ENCODE results near the gene GALNT2. TPM values are rescaled to one million over a fixed set of nuclear protein-coding genes. Genes with fewer than 3 reads are reported as not detected.
A peak's percentile ranks its signal among the peaks of the same experiment; 100 is the strongest.

GALNT2 gene
- polyA plus RNA-seq, 2 of the 4 experiments (the other 2 are of a cell fraction), result 66.9 to 114 TPM

DNA sequence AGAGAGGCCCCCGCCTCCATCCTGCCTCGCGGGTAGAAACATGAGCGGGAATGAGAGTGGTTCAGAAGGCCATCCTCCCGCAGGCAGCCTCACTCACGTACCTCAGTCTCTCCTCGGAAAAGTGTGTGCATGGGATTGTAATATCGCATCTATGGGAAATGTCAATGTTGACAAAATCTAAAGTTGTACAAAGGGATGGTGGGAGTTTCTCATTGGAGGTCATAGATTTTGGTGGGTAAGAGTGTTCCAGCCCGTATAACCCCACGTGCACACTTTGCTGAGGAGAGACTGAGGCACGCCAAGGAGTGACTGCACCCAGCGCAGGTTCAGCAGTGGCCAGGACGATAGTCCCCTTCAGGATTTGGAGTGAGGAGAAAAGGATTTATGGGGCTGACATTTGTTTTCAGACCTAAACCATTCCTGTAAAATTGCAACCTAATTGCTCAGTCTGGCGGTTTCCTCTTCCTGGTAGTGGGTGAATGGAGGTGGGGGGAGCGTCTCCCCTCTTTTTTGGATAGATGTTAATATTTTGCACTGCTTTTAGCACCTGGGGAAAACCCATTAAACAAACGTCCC lies 59.6 kb downstream of the GALNT2 start (continued):
- TF ChIP-seq, protein P1, sequence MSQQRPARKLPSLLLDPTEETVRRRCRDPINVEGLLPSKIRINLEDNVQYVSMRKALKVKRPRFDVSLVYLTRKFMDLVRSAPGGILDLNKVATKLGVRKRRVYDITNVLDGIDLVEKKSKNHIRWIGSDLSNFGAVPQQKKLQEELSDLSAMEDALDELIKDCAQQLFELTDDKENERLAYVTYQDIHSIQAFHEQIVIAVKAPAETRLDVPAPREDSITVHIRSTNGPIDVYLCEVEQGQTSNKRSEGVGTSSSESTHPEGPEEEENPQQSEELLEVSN (IDR thresholded peaks at IDR 0.05; ENCODE audit: borderline replicate concordance, low read depth), result no peak
- TF ChIP-seq ZFP36 (IDR thresholded peaks at IDR 0.05; ENCODE audit: borderline replicate concordance, partially characterized antibody) (no peak), MAZ (IDR thresholded peaks at IDR 0.05; ENCODE audit: borderline replicate concordance, low read depth, low read length) (no peak), MAFK (IDR thresholded peaks at IDR 0.05; ENCODE audit: partially characterized antibody) (no peak), BHLHE40 (IDR thresholded peaks at IDR 0.05; ENCODE audit: low read depth, low read length) (no peak), ZNF302 (CRISPR knock-in tag; IDR thresholded peaks at IDR 0.05) (no peak), CHD2 (IDR thresholded peaks at IDR 0.05; ENCODE audit: low read length, partially characterized antibody) (no peak)

DNA sequence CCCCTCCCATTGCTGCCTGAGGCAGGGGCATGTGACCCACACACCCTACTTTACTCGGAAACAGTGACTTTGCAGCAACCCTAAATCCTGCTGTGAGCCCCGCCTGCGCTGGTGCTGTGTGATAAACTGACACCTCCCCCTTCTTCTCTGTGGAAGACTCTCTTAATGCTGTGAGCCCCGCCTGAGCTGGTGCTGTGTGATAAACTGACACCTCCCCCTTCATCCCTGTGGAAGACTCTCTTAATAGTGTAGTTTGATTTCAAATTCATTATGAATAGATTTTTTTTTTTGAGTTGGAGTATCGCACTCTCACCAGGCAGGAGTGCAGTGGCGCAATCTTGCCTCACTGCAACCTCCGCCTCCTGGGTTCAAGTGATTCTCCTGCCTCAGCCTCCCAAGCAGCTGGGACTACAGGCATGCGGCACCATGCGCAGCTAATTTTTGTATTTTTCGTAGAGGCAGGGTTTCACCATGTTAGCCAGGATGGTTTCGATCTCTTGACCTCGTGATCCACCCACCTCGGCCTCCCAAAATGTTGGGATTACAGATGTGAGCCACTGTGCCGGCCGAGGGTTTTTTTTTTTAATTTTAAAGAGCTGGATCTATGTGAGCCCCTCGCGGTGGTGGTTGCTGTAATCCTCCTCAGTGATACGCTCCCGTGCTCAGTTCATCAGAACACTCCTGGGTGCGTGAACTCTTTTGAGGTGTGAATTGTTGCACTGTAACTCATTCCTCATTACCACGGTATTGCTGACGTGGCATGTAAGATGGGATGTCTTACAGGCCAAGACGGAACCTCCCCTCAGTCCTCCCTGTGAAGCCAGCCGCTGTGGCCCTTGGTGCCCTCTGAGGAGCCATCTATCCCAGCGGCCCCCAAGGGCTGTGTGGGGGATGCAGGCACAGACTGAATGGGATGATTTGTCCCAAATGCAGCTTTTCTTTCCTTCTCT lies 60.3 kb downstream of the GALNT2 start:
- Histone ChIP-seq H3K4me3 (no peak overlapping the region), H3K4me1 (peaks cover 39% of the 10 kb centered on the region), H3K9me3 (no peaks in the 10 kb centered on the region), H3K4me2 (peak overlapping the region; percentile 77), H3K27ac (peak overlapping the region in 1 of 2 experiments; percentile 87; a peak in 3 of 6 replicates)
- CTCF ChIA-PET, result interaction anchor here (0.7 to 1.6 kb wide), 2 partner anchors 11 to 175 kb away, joined by 4 read pairs; no protein-coding TSS in a partner anchor
- ATAC-seq (peak in 1 of 2 experiments; percentile 22; a peak in 2 of 6 replicates), DNase-seq (ENCODE audit: low read depth in 1 of 2, low spot score in 1 of 2) (no peak), FAIRE-seq (no peak)
- TF ChIP-seq, protein P2, sequence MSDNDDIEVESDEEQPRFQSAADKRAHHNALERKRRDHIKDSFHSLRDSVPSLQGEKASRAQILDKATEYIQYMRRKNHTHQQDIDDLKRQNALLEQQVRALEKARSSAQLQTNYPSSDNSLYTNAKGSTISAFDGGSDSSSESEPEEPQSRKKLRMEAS (IDR thresholded peaks at IDR 0.05), result no peak
- peak; percentile 45 for TF ChIP-seq MAFK (IDR thresholded peaks at IDR 0.05; ENCODE audit: partially characterized antibody)
- 88% methylated on average over 25 of the region's 25 CpGs for WGBS (ENCODE audit: missing lambda C conversion rate)
- POLR2A ChIA-PET, result no interaction called here

DNA sequence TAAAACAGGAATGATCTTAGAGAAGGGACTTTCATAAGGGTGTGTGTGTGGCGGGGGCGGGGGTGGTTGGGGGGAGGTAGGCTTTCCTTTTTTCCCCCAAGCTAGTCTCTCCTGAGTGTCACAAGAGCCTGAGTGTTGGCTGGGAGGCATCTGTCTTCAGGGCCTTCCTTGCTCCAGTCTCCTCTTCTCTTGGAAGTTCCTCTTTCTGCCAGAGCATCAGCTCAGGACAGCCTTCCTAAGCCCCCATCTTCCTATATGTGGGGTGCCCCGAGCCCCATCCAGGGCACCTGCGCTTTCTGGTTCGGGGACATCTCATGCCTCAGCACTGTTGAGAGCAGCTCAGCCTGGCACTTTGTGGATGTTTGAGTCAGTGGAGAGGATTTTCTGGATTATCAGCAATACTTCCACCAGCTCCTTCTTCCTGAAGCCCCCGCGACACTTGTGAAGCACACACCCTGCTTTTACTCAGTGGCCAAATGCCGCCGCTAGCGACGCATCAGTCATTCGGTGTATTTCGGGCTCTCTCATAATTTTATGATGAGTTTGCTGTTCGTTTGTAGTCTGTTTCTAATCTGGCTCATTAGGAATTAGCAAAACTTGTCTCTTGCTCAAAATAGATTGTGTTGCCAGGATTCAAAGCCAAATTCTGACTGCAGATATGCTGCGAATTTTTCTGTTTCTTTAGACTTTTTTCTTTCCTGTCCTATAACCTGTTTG lies 61.7 kb downstream of the GALNT2 start:
- H3K4me3 ChIP-seq, result no peak overlapping the region
- POLR2A ChIA-PET, result no interaction called here
- no peak overlapping the region for H3K4me2 ChIP-seq
- 0 out of 6 replicates have a peak overlapping the region, but pooled peaks of 1 of the 2 experiments have one; percentile 27 for H3K27ac ChIP-seq
- CTCF ChIA-PET, result interaction anchor here (0.6 to 3.0 kb wide), 3 partner anchors 8 to 86 kb away, joined by 3 to 11 read pairs (median 4); no protein-coding TSS in a partner anchor
- ATAC-seq, result no peak
- TF ChIP-seq, protein P3, sequence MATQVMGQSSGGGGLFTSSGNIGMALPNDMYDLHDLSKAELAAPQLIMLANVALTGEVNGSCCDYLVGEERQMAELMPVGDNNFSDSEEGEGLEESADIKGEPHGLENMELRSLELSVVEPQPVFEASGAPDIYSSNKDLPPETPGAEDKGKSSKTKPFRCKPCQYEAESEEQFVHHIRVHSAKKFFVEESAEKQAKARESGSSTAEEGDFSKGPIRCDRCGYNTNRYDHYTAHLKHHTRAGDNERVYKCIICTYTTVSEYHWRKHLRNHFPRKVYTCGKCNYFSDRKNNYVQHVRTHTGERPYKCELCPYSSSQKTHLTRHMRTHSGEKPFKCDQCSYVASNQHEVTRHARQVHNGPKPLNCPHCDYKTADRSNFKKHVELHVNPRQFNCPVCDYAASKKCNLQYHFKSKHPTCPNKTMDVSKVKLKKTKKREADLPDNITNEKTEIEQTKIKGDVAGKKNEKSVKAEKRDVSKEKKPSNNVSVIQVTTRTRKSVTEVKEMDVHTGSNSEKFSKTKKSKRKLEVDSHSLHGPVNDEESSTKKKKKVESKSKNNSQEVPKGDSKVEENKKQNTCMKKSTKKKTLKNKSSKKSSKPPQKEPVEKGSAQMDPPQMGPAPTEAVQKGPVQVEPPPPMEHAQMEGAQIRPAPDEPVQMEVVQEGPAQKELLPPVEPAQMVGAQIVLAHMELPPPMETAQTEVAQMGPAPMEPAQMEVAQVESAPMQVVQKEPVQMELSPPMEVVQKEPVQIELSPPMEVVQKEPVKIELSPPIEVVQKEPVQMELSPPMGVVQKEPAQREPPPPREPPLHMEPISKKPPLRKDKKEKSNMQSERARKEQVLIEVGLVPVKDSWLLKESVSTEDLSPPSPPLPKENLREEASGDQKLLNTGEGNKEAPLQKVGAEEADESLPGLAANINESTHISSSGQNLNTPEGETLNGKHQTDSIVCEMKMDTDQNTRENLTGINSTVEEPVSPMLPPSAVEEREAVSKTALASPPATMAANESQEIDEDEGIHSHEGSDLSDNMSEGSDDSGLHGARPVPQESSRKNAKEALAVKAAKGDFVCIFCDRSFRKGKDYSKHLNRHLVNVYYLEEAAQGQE (IDR thresholded peaks at IDR 0.05), result no peak
- TF ChIP-seq HDAC2 (IDR thresholded peaks at IDR 0.05), result no peak
- TF ChIP-seq TP53 (CRISPR knock-in tag; IDR thresholded peaks at IDR 0.05), result no peak
- TF ChIP-seq RCOR1 (IDR thresholded peaks at IDR 0.05; ENCODE audit: low read depth, low read length), result no peak
- no peak for TF ChIP-seq MAZ (IDR thresholded peaks at IDR 0.05; ENCODE audit: borderline replicate concordance, low read depth, low read length)
- TF ChIP-seq, protein P4, sequence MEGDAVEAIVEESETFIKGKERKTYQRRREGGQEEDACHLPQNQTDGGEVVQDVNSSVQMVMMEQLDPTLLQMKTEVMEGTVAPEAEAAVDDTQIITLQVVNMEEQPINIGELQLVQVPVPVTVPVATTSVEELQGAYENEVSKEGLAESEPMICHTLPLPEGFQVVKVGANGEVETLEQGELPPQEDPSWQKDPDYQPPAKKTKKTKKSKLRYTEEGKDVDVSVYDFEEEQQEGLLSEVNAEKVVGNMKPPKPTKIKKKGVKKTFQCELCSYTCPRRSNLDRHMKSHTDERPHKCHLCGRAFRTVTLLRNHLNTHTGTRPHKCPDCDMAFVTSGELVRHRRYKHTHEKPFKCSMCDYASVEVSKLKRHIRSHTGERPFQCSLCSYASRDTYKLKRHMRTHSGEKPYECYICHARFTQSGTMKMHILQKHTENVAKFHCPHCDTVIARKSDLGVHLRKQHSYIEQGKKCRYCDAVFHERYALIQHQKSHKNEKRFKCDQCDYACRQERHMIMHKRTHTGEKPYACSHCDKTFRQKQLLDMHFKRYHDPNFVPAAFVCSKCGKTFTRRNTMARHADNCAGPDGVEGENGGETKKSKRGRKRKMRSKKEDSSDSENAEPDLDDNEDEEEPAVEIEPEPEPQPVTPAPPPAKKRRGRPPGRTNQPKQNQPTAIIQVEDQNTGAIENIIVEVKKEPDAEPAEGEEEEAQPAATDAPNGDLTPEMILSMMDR (IDR thresholded peaks at IDR 0.05), result no peak
- TF ChIP-seq FOSL2 (IDR thresholded peaks at IDR 0.05), result no peak
- no peak for TF ChIP-seq FOSL2 (CRISPR knock-in tag; IDR thresholded peaks at IDR 0.05)
- no peak for TF ChIP-seq EHF (CRISPR knock-in tag; IDR thresholded peaks at IDR 0.05)
- no peak for TF ChIP-seq RAD21 (conservative IDR thresholded peaks at IDR 0.05 in 1 of 2, IDR thresholded peaks at IDR 0.05 in 1 of 2)
- no peak for TF ChIP-seq HOXB5 (CRISPR knock-in tag; IDR thresholded peaks at IDR 0.05)
- no peak for TF ChIP-seq NFE2L2 (conservative IDR thresholded peaks at IDR 0.05; ENCODE audit: low read length)
- TF ChIP-seq, protein P5, sequence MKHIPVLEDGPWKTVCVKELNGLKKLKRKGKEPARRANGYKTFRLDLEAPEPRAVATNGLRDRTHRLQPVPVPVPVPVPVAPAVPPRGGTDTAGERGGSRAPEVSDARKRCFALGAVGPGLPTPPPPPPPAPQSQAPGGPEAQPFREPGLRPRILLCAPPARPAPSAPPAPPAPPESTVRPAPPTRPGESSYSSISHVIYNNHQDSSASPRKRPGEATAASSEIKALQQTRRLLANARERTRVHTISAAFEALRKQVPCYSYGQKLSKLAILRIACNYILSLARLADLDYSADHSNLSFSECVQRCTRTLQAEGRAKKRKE (CRISPR knock-in tag; IDR thresholded peaks at IDR 0.05; ENCODE audit: low read depth), result no peak
- DNase-seq (ENCODE audit: low read depth in 1 of 2, low spot score in 1 of 2), result no peak
- WGBS (ENCODE audit: missing lambda C conversion rate), result 83% methylated on average over 13 of the region's 15 CpGs
- H3K9me3 ChIP-seq, result no peaks in the 10 kb centered on the region
- H3K4me1 ChIP-seq, result peaks cover 48% of the 10 kb centered on the region
- no peak for FAIRE-seq

All from A549 (cell line).